Measurements from ENCODE around the gene STK17A. TPM values are rescaled to one million over a fixed set of nuclear protein-coding genes. Genes with fewer than 3 reads are reported as not detected.
"Not testable (repeated sequence)": the region's sequence is repeated elsewhere in the genome, so short reads cannot be mapped to it uniquely, and the experiment has no call there.

The STK17A gene
- total RNA-seq, 1 experiment from 2014 or later, result 64.7 TPM

- no peak for DNase-seq (ENCODE audit: low read depth)
Observed at GRCh38 chr7:43653891-43654504, 71.1 kb downstream of the STK17A start.

- no peak for DNase-seq (ENCODE audit: low read depth)
Observed at GRCh38 chr7:43655584-43655983, 72.7 kb downstream of the STK17A start.

GRCh38 chr7:43656997-43657396 is 74.1 kb downstream of the STK17A start:
- no peak for DNase-seq (ENCODE audit: low read depth)

GRCh38 chr7:43658718-43659548 is 76.0 kb downstream of the STK17A start:
- peak; percentile 70 for DNase-seq (ENCODE audit: low read depth)

GRCh38 chr7:43659549-43659896 is 76.6 kb downstream of the STK17A start:
- DNase-seq (ENCODE audit: low read depth), result no peak

GRCh38 chr7:43660141-43660540 is 77.2 kb downstream of the STK17A start:
- no peak for DNase-seq (ENCODE audit: low read depth)

- no peak for DNase-seq (ENCODE audit: low read depth)
Observed at GRCh38 chr7:43664681-43665080, 81.8 kb downstream of the STK17A start.

GRCh38 chr7:43666938-43667337 is 84.0 kb downstream of the STK17A start:
- no peak for DNase-seq (ENCODE audit: low read depth)

GRCh38 chr7:43668035-43668434 is 85.1 kb downstream of the STK17A start:
- DNase-seq (ENCODE audit: low read depth), result no peak

- DNase-seq (ENCODE audit: low read depth), result no peak
Observed at GRCh38 chr7:43669286-43670081, 86.6 kb downstream of the STK17A start.

GRCh38 chr7:43671521-43671920 is 88.6 kb downstream of the STK17A start:
- no peak for DNase-seq (ENCODE audit: low read depth)

GRCh38 chr7:43673243-43673976 is 90.5 kb downstream of the STK17A start:
- not testable (repeated sequence) for DNase-seq (ENCODE audit: low read depth)

- DNase-seq (ENCODE audit: low read depth), result peak; percentile 90
Observed at GRCh38 chr7:43674559-43675436, 91.9 kb downstream of the STK17A start.

Other genes with a start within 250 kb of the STK17A start
- 84.4 and 102 TPM in 2 replicates for gene COA1, start 146.4 kb downstream of the STK17A start, total RNA-seq (2014; rRNA removed; shearing (Covaris generic))
- 22.0 and 22.6 TPM in 2 replicates for gene BLVRA, start 175.6 kb downstream of the STK17A start, total RNA-seq (2014; rRNA removed; shearing (Covaris generic))

All from HT1080 (cell line).